ENCODE results near the gene C5orf63. TPM values are rescaled to one million over a fixed set of nuclear protein-coding genes. Genes with fewer than 3 reads are reported as not detected.

C5orf63 gene
- total and polyA plus RNA-seq, 10 of the 15 experiments (the other 5 are each of a cell fraction or from before 2014, with no cell fraction given) = 8.7 to 54.3 (median 11.9) TPM

- TF ChIP-seq CUX1 (IDR thresholded peaks at IDR 0.05; ENCODE audit: insufficient replicate concordance, low read depth, low read length) (no peak), EP300 (IDR thresholded peaks at IDR 0.05; ENCODE audit: borderline replicate concordance in 1 of 2, control insufficient read depth in 1 of 2, low read depth in 2 of 2, low read length in 2 of 2) (no peak), RAD21 (IDR thresholded peaks at IDR 0.05; ENCODE audit: insufficient read depth, low read depth, low read length) (no peak), TCF12 (IDR thresholded peaks at IDR 0.05; ENCODE audit: low read depth, low read length) (no peak), ESRRA (IDR thresholded peaks at IDR 0.05; ENCODE audit: low read length) (no peak), MYB (IDR thresholded peaks at IDR 0.05; ENCODE audit: borderline replicate concordance, low read depth, low read length) (no peak), NKRF (conservative IDR thresholded peaks at IDR 0.05) (no peak), POU2F2 (IDR thresholded peaks at IDR 0.05; ENCODE audit: borderline replicate concordance, low read depth, low read length) (no peak), PBX3 (IDR thresholded peaks at IDR 0.05; ENCODE audit: insufficient replicate concordance, low read depth, low read length) (no peak), ZBTB4 (CRISPR knock-in tag; IDR thresholded peaks at IDR 0.05) (no peak)
- TF ChIP-seq, protein P1, sequence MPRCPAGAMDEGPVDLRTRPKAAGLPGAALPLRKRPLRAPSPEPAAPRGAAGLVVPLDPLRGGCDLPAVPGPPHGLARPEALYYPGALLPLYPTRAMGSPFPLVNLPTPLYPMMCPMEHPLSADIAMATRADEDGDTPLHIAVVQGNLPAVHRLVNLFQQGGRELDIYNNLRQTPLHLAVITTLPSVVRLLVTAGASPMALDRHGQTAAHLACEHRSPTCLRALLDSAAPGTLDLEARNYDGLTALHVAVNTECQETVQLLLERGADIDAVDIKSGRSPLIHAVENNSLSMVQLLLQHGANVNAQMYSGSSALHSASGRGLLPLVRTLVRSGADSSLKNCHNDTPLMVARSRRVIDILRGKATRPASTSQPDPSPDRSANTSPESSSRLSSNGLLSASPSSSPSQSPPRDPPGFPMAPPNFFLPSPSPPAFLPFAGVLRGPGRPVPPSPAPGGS (IDR thresholded peaks at IDR 0.05; ENCODE audit: borderline replicate concordance, insufficient read depth, low read depth, low read length, poor library complexity, severe bottlenecking) = no peak
Observed at GRCh38 chr5:127040796-127041520, 32.3 kb downstream of the C5orf63 start (continued).

All from GM12878 (cell line).